SK-MEL-5 (cell line): ENCODE data around the gene SMCO4. TPM values are rescaled to one million over a fixed set of nuclear protein-coding genes. Genes with fewer than 3 reads are reported as not detected.
"Not testable (repeated sequence)": the region's sequence is repeated elsewhere in the genome, so short reads cannot be mapped to it uniquely, and the experiment has no call there.

Experiments used
- DNase-seq: peaks from one replicate; pipeline ENCODE4 v3.0.0-alpha.2; 2016; ENCODE audit warnings: low read depth, low spot score
- in situ Hi-C: cut with HindIII; loops from 2 replicates; pipeline ENCODE4 v1.10.0; 2016; ENCODE audit warnings: low sequenced_read_pairs, high pct_unique_total_duplicates, low pct_unique_long_range_greater_than_20kb
- small RNA-seq, 2 experiments: library from RNA; depleted of rRNA; stranded (forward); fragments of <200 nt; gene quantifications; one replicate each; pipeline ENCODE3, GENCODE V24; 2014
- total RNA-seq: library from RNA; depleted of rRNA; stranded (reverse); fragments of >200 nt; shearing (Covaris generic); gene quantifications from 2 replicates; pipeline ENCODE4 v1.2.3, GENCODE V29; 2014; rRNA removed

The SMCO4 gene
- total RNA-seq, 1 experiment from 2014 or later: 50.7 TPM

DNA sequence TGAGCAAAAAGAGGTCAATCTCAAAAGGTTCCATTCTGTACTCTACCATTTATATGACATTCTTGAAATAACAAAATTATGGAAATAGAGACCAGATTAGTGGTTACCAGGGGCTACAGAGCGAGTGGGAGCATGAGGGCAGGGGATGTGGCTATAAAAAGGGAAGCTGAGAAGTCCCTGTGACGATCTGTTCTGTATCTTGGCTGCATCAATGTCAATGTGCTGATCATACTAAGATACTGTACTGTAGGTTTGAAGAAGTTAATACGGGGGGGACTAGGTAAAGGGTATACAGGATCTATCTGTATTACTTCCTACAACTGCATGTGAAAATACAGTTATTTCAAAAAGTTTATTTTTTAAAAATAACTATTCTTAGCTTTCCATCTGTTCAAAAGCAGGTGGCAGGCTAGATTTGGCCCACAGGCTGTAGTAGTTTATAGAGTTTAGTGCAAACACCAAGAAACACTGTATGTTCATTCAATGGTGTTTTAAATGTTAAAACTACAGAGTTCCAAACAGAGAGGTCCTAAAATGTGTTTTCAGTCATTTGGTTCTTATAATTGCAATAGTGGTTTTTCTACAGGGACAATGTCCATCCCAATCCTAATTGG lies 78.2 kb downstream of the SMCO4 start:
- no peak for DNase-seq
- in situ Hi-C loops: no loop called here

DNA sequence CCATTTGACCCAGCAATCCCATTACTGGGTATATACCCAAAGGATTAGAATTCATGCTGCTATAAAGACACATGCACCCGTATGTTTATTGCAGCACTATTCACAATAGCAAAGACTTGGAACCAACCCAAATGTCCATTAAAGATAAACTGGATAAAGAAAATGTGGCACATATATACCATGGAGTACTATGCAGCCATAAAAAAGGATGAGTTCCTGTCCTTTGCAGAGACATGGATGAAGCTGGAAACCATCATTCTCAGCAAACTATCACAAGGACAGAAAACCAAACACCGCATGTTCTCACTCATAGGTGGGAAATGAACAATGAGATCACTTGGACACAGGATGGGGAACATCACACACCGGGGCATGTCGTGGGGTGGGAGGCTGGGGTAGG lies 79.5 kb downstream of the SMCO4 start:
- in situ Hi-C loops, DNase-seq: not testable (repeated sequence)

DNA sequence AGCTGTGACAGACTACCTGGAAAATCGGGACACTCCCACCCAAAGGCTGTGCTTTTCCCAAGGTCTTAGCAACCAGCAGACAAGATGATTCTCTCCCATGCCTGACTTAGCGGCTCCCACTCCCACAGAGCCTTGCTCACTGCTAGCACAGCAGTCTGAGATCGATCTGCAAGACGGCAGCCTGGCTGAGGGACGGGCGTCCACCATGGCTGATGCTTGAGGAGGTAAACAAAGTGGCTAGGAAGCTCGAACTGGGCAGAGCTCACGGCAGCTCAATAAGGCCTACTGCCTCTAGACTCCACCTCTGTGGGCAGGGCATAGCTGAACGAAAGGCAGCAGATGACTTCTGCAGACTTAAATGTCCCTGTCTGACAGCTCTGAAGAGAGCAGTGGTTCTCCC lies 84.9 kb downstream of the SMCO4 start:
- DNase-seq: no peak
- in situ Hi-C loops: no loop called here

DNA sequence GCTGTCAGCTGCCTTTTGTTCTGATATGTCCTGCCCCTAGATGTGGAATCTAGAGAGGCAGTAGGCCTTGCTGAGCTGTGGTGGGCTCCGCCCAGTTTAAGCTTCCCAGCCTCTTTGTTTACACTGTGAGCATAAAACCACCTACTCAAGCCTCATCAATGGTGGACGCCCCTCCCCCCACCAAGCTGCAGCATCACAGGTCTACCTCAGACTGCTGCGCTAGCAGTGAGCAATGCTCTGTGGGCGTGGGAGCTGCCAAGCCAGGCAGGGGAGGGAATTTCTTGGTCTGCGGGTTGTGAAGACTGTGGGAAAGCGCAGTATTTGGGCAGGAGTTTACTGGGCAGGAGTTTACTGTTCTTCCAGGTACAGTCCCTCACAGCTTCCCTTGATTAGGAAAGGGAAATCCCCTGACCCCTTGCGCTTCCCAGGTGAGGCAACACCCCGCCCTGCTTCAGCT lies 98.5 kb downstream of the SMCO4 start:
- in situ Hi-C loops: no loop called here

DNA sequence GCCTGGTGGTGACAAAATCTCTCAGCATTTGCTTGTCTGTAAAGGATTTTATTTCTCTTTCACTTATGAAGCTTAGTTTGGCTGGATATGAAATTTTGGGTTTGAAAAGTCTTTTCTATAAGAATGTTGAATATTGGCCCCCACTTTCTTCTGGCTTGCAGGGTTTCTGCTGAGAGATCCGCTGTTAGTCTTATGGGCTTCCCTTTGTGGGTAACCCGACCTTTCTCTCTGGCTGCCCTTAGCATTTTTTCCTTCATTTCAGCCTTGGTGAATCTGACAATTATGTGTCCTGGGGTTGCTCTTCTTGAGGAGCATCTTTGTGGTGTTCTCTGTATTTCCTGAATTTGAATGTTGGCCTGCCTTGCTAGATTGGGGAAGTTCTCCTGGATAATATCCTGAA lies 100.0 kb downstream of the SMCO4 start:
- DNase-seq, in situ Hi-C loops: not testable (repeated sequence)

More for the DNA sequence above, 98.5 kb downstream of the SMCO4 start:
- DNase-seq: no peak

DNA sequence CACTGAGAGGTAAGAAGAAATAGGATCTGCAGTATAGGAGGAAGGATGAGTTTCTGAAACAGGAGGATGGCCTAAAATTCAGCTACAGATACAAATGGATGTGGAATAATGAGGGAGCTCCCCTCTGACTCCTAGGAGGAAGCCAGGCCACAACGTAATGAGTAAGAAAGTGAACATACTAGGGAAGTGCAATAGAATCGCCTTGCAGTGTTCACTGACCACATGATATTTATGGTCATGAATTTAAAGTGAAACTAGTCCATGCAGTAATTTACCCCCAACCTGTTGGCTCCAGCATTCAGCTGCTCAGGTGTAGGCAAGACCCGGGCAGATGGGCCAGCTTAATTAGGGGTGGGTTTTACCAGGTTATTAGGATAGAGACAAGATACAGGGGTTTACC lies 110.9 kb downstream of the SMCO4 start:
- no peak for DNase-seq
- in situ Hi-C loops: no loop called here

Small RNAs within 50 kb of the gene (small RNA-seq; reads per million reads assigned to genes)
- gene RN7SL223P: 0 reads per million in 2 experiments

Other genes with a start within 250 kb of the SMCO4 start
- not detected in 2 replicates for gene DEUP1, start 212.6 kb downstream of the SMCO4 start, total RNA-seq
- gene CEP295, start 118.3 kb upstream of the SMCO4 start, total RNA-seq: 12.9 and 15.4 TPM in 2 replicates
- gene TAF1D, start 198.1 kb upstream of the SMCO4 start, total RNA-seq: 126 and 128 TPM in 2 replicates
- gene C11orf54, start 198.3 kb upstream of the SMCO4 start, total RNA-seq: 24.4 and 25.0 TPM in 2 replicates
- gene MED17, start 240.9 kb upstream of the SMCO4 start, total RNA-seq: 23.3 and 29.8 TPM in 2 replicates